GM23338 (cell line): ENCODE data around the gene ARAP1. TPM values are rescaled to one million over a fixed set of nuclear protein-coding genes. Genes with fewer than 3 reads are reported as not detected.

Experiments
- ATAC-seq: fragments of 200-7000 bp; cut with Tn5 transposase; 3 replicates; pipeline ENCODE4 v1.9.1; 2020
- DNase-seq: peaks from one replicate; pipeline ENCODE4 v3.0.0-alpha.2; 2015; ENCODE audit warnings: low spot score
- H2AFZ ChIP-seq: fragments of 200-600 bp; sonication (generic); 2 replicates; pipeline ENCODE4 v1.8.0; 2016; ENCODE audit warnings: antibody characterized with exemption, mild to moderate bottlenecking, moderate library complexity
- H3F3A ChIP-seq: fragments of 200-600 bp; sonication (generic); replicated peaks from 2 replicates; pipeline ENCODE4 v1.8.0; 2017; ENCODE audit warnings: antibody characterized with exemption, mixed run types, low read depth
- H3K27ac ChIP-seq: fragments of 200-600 bp; sonication (generic); 2 replicates; pipeline ENCODE4 v1.6.1; 2016; ENCODE audit warnings: low read depth
- H3K27me3 ChIP-seq: fragments of 200-600 bp; sonication (generic); 2 replicates; pipeline ENCODE4 v1.8.0; 2016; ENCODE audit warnings: mild to moderate bottlenecking, mixed run types, moderate library complexity; ENCODE audit not compliant: insufficient read depth
- H3K36me3 ChIP-seq: fragments of 200-600 bp; sonication (generic); 2 replicates; pipeline ENCODE4 v1.8.0; 2016; ENCODE audit warnings: mild to moderate bottlenecking; ENCODE audit not compliant: insufficient read depth
- H3K4me1 ChIP-seq: fragments of 200-600 bp; sonication (generic); 2 replicates; pipeline ENCODE4 v1.8.0; 2016; ENCODE audit warnings: mild to moderate bottlenecking, moderate library complexity; ENCODE audit not compliant: insufficient read depth
- H3K4me2 ChIP-seq: fragments of 200-600 bp; sonication (generic); 2 replicates; pipeline ENCODE4 v1.7.1; 2017; ENCODE audit warnings: mixed run types
- H3K4me3 ChIP-seq: fragments of 200-600 bp; sonication (generic); 2 replicates; pipeline ENCODE4 v1.6.1; 2016; ENCODE audit warnings: mixed run types
- H3K79me2 ChIP-seq: fragments of 200-600 bp; sonication (generic); replicated peaks from 2 replicates; pipeline ENCODE4 v1.8.0; 2017; ENCODE audit warnings: mild to moderate bottlenecking; ENCODE audit not compliant: insufficient read depth
- H3K9me2 ChIP-seq: fragments of 200-600 bp; sonication (generic); 2 replicates; pipeline ENCODE4 v1.8.0; 2017; ENCODE audit not compliant: insufficient read depth
- H4K20me1 ChIP-seq: fragments of 200-600 bp; sonication (generic); replicated peaks from 2 replicates; pipeline ENCODE4 v1.8.0; 2017; ENCODE audit warnings: mild to moderate bottlenecking; ENCODE audit not compliant: insufficient read depth
- H3K27ac Mint-ChIP-seq: 2 replicates; pipeline ENCODE4 v1.8.0; 2020; ENCODE audit warnings: inconsistent platforms, mild to moderate bottlenecking, moderate library complexity, mixed read lengths
- H3K27me3 Mint-ChIP-seq: 3 replicates; pipeline ENCODE4 v1.8.0; 2022; ENCODE audit warnings: low read depth, mild to moderate bottlenecking, moderate library complexity, mixed read lengths, inconsistent platforms; ENCODE audit not compliant: insufficient read depth, poor library complexity
- H3K36me3 Mint-ChIP-seq: 3 replicates; pipeline ENCODE4 v1.8.0; 2021; ENCODE audit warnings: low read depth, mild to moderate bottlenecking, inconsistent platforms, moderate library complexity, mixed read lengths
- H3K4me1 Mint-ChIP-seq: 3 replicates; pipeline ENCODE4 v1.8.0; 2020; ENCODE audit warnings: mild to moderate bottlenecking, inconsistent platforms, mixed read lengths
- H3K4me3 Mint-ChIP-seq: 3 replicates; pipeline ENCODE4 v1.8.0; 2021; ENCODE audit warnings: moderate library complexity, mild to moderate bottlenecking, inconsistent platforms, mixed read lengths
- H3K9me3 Mint-ChIP-seq: 3 replicates; pipeline ENCODE4 v1.8.0; 2020; ENCODE audit warnings: moderate library complexity, mild to moderate bottlenecking, inconsistent platforms, mixed read lengths
- CREB1 ChIP-seq: fragments of 250-450 bp; sonication (Bioruptor Pico); IDR thresholded peaks from 2 replicates; pipeline ENCODE4 v1.5.0; 2020; ENCODE audit warnings: low read depth, mild to moderate bottlenecking, moderate library complexity
- EZH2 ChIP-seq: fragments of 200-600 bp; sonication (generic); IDR thresholded peaks from one replicate; pipeline ENCODE4 v1.8.0; 2017; ENCODE audit warnings: antibody characterized with exemption, mild to moderate bottlenecking, low read depth; ENCODE audit not compliant: unreplicated experiment
- EZH2phosphoT487 ChIP-seq: fragments of 200-600 bp; sonication (generic); IDR thresholded peaks from one replicate; pipeline ENCODE4 v1.8.1; 2018; ENCODE audit warnings: antibody characterized with exemption; ENCODE audit not compliant: unreplicated experiment
- JUNB ChIP-seq: IDR thresholded peaks from one replicate; pipeline ENCODE4 v1.6.1; 2016; ENCODE audit warnings: antibody characterized with exemption; ENCODE audit not compliant: unreplicated experiment
- NANOG ChIP-seq: IDR thresholded peaks from 2 replicates; pipeline ENCODE4 v1.6.1; 2016; ENCODE audit warnings: antibody characterized with exemption, borderline replicate concordance
- POLR2AphosphoS5 ChIP-seq: IDR thresholded peaks from 2 replicates; pipeline ENCODE4 v1.6.1; 2016; ENCODE audit warnings: antibody characterized with exemption, low read depth
- STAT1 ChIP-seq: IDR thresholded peaks from one replicate; pipeline ENCODE4 v1.6.1; 2016; ENCODE audit warnings: antibody characterized with exemption; ENCODE audit not compliant: unreplicated experiment
- ZNF114 ChIP-seq: fragments of 250-450 bp; sonication (Bioruptor Pico); IDR thresholded peaks from 2 replicates; pipeline ENCODE4 v1.5.0; 2020; ENCODE audit warnings: mild to moderate bottlenecking, moderate library complexity
- ZNF331 ChIP-seq: fragments of 250-450 bp; sonication (Bioruptor Pico); IDR thresholded peaks from 2 replicates; pipeline ENCODE4 v1.5.0; 2020; ENCODE audit warnings: low read depth, mild to moderate bottlenecking, moderate library complexity
- polyA plus RNA-seq: library from polyadenylated mRNA; unstranded; fragments of >200 nt; fragmentation: Nextera tagmentation; extraction: Ambion mirVana; gene quantifications from 2 replicates; pipeline ENCODE4 v1.2.1, GENCODE V29; 2016
- total RNA-seq: library from RNA; depleted of rRNA; stranded (reverse); fragments of >200 nt; shearing (Covaris generic); gene quantifications from 2 replicates; pipeline ENCODE4 v1.2.3, GENCODE V29; 2014
- TF ChIP-seq, protein P1 (sequence below): IDR thresholded peaks from one replicate; pipeline ENCODE4 v1.6.1; 2018; ENCODE audit warnings: antibody characterized with exemption; ENCODE audit not compliant: unreplicated experiment
- TF ChIP-seq, protein P2 (sequence below): IDR thresholded peaks from 2 replicates; pipeline ENCODE4 v1.6.1; 2016; ENCODE audit warnings: antibody characterized with exemption
- TF ChIP-seq, protein P3 (sequence below): fragments of 250-450 bp; sonication (Bioruptor Pico); IDR thresholded peaks from 2 replicates; pipeline ENCODE4 v1.5.0; 2020; ENCODE audit warnings: mild to moderate bottlenecking, moderate library complexity
- TF ChIP-seq, protein P4 (sequence below), 2 experiments: fragments of 200-600 bp in 1 of 2; sonication (generic) in 1 of 2; conservative IDR thresholded peaks; 2 replicates each; pipeline versions ENCODE4 v1.5.1 to v1.6.1; 2016 to 2017; ENCODE audit warnings: antibody characterized with exemption in 2 of 2, low read depth in 2 of 2, mild to moderate bottlenecking in 2 of 2, moderate library complexity in 1 of 2

Gene ARAP1
- total and polyA plus RNA-seq, 2 experiments from 2014 or later = 24.5 to 116 TPM

DNA sequence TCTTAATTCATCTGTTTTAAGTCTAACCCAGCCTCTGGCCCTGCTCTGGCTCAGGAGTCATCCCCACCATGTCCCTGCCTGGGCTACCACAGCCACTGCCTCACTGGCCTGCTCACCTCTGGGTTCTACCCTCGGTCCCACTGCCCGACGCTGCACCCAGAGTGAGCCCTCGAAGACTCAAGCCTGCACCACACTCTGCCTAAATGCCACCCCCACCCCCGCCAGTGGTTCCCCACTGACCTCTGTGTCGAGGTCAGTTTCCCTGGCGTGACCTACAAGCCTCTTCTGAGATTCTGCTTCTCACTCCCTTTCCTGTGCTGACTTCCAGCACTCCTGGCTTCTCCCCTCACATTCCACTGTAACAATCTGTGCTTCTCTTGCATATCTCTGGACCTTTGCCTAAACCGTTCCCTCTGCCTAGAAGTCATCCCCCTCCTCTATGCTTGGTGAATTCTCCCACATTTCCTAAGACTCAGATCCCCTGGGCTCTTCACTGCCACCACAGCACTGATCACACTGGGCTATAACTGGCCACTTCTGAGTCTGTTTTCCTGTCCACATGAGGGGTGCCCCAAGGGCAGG lies 65.5 kb downstream of the ARAP1 start:
- H3K27ac Mint-ChIP-seq = no peak overlapping the region
- H3K4me3 Mint-ChIP-seq = no peak overlapping the region
- Histone ChIP-seq H3K4me3 (no peak overlapping the region), H2AFZ (no peak overlapping the region), H3K36me3 (no peaks in the 10 kb centered on the region; the same call in 1 of the 2 replicates), H3K4me2 (no peak overlapping the region), H3K27me3 (no peaks in the 10 kb centered on the region), H3K4me1 (no peaks in the 10 kb centered on the region), H3K9me2 (no peaks in the 10 kb centered on the region), H4K20me1 (0 out of 2 replicates have a peak, but pooled peaks cover 5% of the 10 kb centered on the region), H3K27ac (no peak overlapping the region), H3K79me2 (no peaks in the 10 kb centered on the region), H3F3A (no peaks in the 10 kb centered on the region)
- peaks cover under 1% of the 10 kb centered on the region; the same call in 1 of the 3 replicates for H3K4me1 Mint-ChIP-seq
- TF ChIP-seq STAT1 = no peak
- TF ChIP-seq, protein P1, sequence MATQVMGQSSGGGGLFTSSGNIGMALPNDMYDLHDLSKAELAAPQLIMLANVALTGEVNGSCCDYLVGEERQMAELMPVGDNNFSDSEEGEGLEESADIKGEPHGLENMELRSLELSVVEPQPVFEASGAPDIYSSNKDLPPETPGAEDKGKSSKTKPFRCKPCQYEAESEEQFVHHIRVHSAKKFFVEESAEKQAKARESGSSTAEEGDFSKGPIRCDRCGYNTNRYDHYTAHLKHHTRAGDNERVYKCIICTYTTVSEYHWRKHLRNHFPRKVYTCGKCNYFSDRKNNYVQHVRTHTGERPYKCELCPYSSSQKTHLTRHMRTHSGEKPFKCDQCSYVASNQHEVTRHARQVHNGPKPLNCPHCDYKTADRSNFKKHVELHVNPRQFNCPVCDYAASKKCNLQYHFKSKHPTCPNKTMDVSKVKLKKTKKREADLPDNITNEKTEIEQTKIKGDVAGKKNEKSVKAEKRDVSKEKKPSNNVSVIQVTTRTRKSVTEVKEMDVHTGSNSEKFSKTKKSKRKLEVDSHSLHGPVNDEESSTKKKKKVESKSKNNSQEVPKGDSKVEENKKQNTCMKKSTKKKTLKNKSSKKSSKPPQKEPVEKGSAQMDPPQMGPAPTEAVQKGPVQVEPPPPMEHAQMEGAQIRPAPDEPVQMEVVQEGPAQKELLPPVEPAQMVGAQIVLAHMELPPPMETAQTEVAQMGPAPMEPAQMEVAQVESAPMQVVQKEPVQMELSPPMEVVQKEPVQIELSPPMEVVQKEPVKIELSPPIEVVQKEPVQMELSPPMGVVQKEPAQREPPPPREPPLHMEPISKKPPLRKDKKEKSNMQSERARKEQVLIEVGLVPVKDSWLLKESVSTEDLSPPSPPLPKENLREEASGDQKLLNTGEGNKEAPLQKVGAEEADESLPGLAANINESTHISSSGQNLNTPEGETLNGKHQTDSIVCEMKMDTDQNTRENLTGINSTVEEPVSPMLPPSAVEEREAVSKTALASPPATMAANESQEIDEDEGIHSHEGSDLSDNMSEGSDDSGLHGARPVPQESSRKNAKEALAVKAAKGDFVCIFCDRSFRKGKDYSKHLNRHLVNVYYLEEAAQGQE = no peak
- no peak for TF ChIP-seq NANOG
- no peak for TF ChIP-seq EZH2
- TF ChIP-seq ZNF114 (CRISPR knock-in tag) = no peak
- TF ChIP-seq, protein P2, sequence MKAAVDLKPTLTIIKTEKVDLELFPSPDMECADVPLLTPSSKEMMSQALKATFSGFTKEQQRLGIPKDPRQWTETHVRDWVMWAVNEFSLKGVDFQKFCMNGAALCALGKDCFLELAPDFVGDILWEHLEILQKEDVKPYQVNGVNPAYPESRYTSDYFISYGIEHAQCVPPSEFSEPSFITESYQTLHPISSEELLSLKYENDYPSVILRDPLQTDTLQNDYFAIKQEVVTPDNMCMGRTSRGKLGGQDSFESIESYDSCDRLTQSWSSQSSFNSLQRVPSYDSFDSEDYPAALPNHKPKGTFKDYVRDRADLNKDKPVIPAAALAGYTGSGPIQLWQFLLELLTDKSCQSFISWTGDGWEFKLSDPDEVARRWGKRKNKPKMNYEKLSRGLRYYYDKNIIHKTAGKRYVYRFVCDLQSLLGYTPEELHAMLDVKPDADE = no peak
- TF ChIP-seq POLR2AphosphoS5 = no peak
- TF ChIP-seq JUNB = no peak
- TF ChIP-seq ZNF331 = no peak
- no peak for TF ChIP-seq CREB1 (CRISPR knock-in tag)
- TF ChIP-seq, protein P3, sequence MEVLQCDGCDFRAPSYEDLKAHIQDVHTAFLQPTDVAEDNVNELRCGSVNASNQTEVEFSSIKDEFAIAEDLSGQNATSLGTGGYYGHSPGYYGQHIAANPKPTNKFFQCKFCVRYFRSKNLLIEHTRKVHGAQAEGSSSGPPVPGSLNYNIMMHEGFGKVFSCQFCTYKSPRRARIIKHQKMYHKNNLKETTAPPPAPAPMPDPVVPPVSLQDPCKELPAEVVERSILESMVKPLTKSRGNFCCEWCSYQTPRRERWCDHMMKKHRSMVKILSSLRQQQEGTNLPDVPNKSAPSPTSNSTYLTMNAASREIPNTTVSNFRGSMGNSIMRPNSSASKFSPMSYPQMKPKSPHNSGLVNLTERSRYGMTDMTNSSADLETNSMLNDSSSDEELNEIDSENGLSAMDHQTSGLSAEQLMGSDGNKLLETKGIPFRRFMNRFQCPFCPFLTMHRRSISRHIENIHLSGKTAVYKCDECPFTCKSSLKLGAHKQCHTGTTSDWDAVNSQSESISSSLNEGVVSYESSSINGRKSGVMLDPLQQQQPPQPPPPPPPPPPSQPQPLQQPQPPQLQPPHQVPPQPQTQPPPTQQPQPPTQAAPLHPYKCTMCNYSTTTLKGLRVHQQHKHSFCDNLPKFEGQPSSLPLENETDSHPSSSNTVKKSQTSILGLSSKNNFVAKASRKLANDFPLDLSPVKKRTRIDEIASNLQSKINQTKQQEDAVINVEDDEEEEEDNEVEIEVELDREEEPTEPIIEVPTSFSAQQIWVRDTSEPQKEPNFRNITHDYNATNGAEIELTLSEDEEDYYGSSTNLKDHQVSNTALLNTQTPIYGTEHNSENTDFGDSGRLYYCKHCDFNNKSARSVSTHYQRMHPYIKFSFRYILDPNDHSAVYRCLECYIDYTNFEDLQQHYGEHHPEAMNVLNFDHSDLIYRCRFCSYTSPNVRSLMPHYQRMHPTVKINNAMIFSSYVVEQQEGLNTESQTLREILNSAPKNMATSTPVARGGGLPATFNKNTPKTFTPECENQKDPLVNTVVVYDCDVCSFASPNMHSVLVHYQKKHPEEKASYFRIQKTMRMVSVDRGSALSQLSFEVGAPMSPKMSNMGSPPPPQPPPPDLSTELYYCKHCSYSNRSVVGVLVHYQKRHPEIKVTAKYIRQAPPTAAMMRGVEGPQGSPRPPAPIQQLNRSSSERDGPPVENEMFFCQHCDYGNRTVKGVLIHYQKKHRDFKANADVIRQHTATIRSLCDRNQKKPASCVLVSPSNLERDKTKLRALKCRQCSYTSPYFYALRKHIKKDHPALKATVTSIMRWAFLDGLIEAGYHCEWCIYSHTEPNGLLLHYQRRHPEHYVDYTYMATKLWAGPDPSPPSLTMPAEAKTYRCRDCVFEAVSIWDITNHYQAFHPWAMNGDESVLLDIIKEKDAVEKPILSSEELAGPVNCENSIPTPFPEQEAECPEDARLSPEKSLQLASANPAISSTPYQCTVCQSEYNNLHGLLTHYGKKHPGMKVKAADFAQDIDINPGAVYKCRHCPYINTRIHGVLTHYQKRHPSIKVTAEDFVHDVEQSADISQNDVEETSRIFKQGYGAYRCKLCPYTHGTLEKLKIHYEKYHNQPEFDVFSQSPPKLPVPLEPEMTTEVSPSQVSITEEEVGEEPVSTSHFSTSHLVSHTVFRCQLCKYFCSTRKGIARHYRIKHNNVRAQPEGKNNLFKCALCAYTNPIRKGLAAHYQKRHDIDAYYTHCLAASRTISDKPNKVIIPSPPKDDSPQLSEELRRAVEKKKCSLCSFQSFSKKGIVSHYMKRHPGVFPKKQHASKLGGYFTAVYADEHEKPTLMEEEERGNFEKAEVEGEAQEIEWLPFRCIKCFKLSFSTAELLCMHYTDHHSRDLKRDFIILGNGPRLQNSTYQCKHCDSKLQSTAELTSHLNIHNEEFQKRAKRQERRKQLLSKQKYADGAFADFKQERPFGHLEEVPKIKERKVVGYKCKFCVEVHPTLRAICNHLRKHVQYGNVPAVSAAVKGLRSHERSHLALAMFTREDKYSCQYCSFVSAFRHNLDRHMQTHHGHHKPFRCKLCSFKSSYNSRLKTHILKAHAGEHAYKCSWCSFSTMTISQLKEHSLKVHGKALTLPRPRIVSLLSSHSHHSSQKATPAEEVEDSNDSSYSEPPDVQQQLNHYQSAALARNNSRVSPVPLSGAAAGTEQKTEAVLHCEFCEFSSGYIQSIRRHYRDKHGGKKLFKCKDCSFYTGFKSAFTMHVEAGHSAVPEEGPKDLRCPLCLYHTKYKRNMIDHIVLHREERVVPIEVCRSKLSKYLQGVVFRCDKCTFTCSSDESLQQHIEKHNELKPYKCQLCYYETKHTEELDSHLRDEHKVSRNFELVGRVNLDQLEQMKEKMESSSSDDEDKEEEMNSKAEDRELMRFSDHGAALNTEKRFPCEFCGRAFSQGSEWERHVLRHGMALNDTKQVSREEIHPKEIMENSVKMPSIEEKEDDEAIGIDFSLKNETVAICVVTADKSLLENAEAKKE (CRISPR knock-in tag) = no peak
- TF ChIP-seq EZH2phosphoT487 = no peak
- TF ChIP-seq, protein P4, sequence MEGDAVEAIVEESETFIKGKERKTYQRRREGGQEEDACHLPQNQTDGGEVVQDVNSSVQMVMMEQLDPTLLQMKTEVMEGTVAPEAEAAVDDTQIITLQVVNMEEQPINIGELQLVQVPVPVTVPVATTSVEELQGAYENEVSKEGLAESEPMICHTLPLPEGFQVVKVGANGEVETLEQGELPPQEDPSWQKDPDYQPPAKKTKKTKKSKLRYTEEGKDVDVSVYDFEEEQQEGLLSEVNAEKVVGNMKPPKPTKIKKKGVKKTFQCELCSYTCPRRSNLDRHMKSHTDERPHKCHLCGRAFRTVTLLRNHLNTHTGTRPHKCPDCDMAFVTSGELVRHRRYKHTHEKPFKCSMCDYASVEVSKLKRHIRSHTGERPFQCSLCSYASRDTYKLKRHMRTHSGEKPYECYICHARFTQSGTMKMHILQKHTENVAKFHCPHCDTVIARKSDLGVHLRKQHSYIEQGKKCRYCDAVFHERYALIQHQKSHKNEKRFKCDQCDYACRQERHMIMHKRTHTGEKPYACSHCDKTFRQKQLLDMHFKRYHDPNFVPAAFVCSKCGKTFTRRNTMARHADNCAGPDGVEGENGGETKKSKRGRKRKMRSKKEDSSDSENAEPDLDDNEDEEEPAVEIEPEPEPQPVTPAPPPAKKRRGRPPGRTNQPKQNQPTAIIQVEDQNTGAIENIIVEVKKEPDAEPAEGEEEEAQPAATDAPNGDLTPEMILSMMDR (conservative IDR thresholded peaks at IDR 0.05; ENCODE audit: low read depth in 2 of 2) = no peak
- H3K27me3 Mint-ChIP-seq = peaks cover 10% of the 10 kb centered on the region
- H3K9me3 Mint-ChIP-seq = no peaks in the 10 kb centered on the region
- no peak for ATAC-seq
- DNase-seq = no peak
- peaks cover 8% of the 10 kb centered on the region; the same call in 2 of the 3 replicates for H3K36me3 Mint-ChIP-seq
